Endothelial cell of umbilical vein (primary cell): ENCODE data around the gene PFDN1.

ENCODE experiments used
- CTCF ChIP-seq, 2 donors: IDR thresholded peaks; 1 replicate in 1 of 2; 2 replicates in 1 of 2; pipeline ENCODE4 v1.5.1; 2011; ENCODE audit warnings: low read length in 2 of 2, mild to moderate bottlenecking in 2 of 2, moderate library complexity in 2 of 2, control low read depth in 1 of 2, inconsistent platforms in 1 of 2, low read depth in 1 of 2; ENCODE audit not compliant: insufficient read depth in 1 of 2; ENCODE audit errors: extremely low read depth in 1 of 2
- EZH2 ChIP-seq: IDR thresholded peaks from 2 replicates; pipeline ENCODE4 v1.6.1; 2012; ENCODE audit warnings: borderline replicate concordance, low read depth, mild to moderate bottlenecking, moderate library complexity, low read length, inconsistent platforms; ENCODE audit not compliant: severe bottlenecking
- JUN ChIP-seq: IDR thresholded peaks from 2 replicates; pipeline ENCODE4 v1.6.1; 2011; ENCODE audit warnings: borderline replicate concordance, low read depth; ENCODE audit not compliant: insufficient read length, insufficient read depth
- MYC ChIP-seq: IDR thresholded peaks from one replicate; pipeline ENCODE4 v1.6.1; 2011; ENCODE audit warnings: mild to moderate bottlenecking, low read depth, low read length
- POLR2A ChIP-seq: IDR thresholded peaks from 2 replicates; pipeline ENCODE4 v1.6.1; 2012; ENCODE audit warnings: low read depth, mild to moderate bottlenecking, control low read depth, low read length

GRCh38 chr5:140318792-140319191, 15.9 kb upstream of the PFDN1 start:
- TF ChIP-seq CTCF (IDR thresholded peaks at IDR 0.05; ENCODE audit: extremely low read depth in 1 of 2, insufficient read depth in 1 of 2, low read depth in 1 of 2, low read length in 2 of 2) (no peak), EZH2 (no peak), POLR2A (no peak), JUN (no peak), MYC (no peak)
